Renal cortical epithelial cell (primary cell): Measurements from ENCODE around the gene FAM83D. TPM values are rescaled to one million over a fixed set of nuclear protein-coding genes. Genes with fewer than 3 reads are reported as not detected.

ENCODE experiments used
- total RNA-seq: library from RNA; depleted of rRNA; stranded (reverse); fragments of >200 nt; gene quantifications from 2 replicates; pipeline ENCODE4 v1.2.3, GENCODE V29; 2014

Gene FAM83D
- total RNA-seq, 1 donor from 2014 or later, result 0.99 TPM

Other genes starting within 250 kb of the FAM83D start
- gene SLC32A1, start 201.9 kb upstream of the FAM83D start, total RNA-seq, result not detected in 2 replicates
- 7.5 and 8.3 TPM in 2 replicates for gene ACTR5, start 178.0 kb upstream of the FAM83D start, total RNA-seq
- gene PPP1R16B, start 120.7 kb upstream of the FAM83D start, total RNA-seq, result 0.15 and 0.17 TPM in 2 replicates
- 9.2 and 10.4 TPM in 2 replicates for gene DHX35, start 35.9 kb downstream of the FAM83D start, total RNA-seq